ENCODE data around the gene NPY. TPM values are rescaled to one million over a fixed set of nuclear protein-coding genes. Genes with fewer than 3 reads are reported as not detected.

Gene NPY
- total and polyA plus RNA-seq, 3 donors from 2014 or later = 1.6 TPM; not detected in 2

- Histone ChIP-seq H3K36me3 (ENCODE audit: low read depth, missing control alignments) (no peaks in the 10 kb centered on the region), H3K27me3 (no peaks in the 10 kb centered on the region), H3K27ac (no peak overlapping the region), H3K4me3 (no peak overlapping the region), H3K4me1 (no peaks in the 10 kb centered on the region), H3K9me3 (no peaks in the 10 kb centered on the region)
- no peak for DNase-seq
- TF ChIP-seq CTCF (IDR thresholded peaks at IDR 0.05) = no peak
- TF ChIP-seq POLR2A (IDR thresholded peaks at IDR 0.05) = no peak
- 74 to 81% methylated on average over 5 of the region's 5 CpGs for WGBS, 2 donors
- intact Hi-C loops (cut with DNase I; ENCODE audit: low total_unique reads) = no loop called here
These were observed 44.1 kb downstream of the NPY start for GRCh38 chr7:24328050-24328449.

GRCh38 chr7:24328894-24329293 is 44.9 kb downstream of the NPY start:
- H3K27ac ChIP-seq = no peak overlapping the region
- no peaks in the 10 kb centered on the region for H3K4me1 ChIP-seq
- no peaks in the 10 kb centered on the region for H3K9me3 ChIP-seq
- H3K36me3 ChIP-seq (ENCODE audit: low read depth, missing control alignments) = no peaks in the 10 kb centered on the region
- H3K27me3 ChIP-seq = no peaks in the 10 kb centered on the region
- intact Hi-C loops (cut with DNase I; ENCODE audit: low total_unique reads) = no loop called here
- H3K4me3 ChIP-seq = no peak overlapping the region
- DNase-seq = no peak
- no peak for TF ChIP-seq POLR2A (IDR thresholded peaks at IDR 0.05)
- WGBS, 2 donors = 33 to 87% methylated on average over 1 to 2 of the region's 2 CpGs

GRCh38 chr7:24334012-24334411 is 50.0 kb downstream of the NPY start:
- Histone ChIP-seq H3K27me3 (no peaks in the 10 kb centered on the region), H3K36me3 (ENCODE audit: low read depth, missing control alignments) (no peaks in the 10 kb centered on the region), H3K4me3 (no peak overlapping the region), H3K9me3 (no peaks in the 10 kb centered on the region), H3K27ac (no peak overlapping the region), H3K4me1 (no peaks in the 10 kb centered on the region)
- 48 to 61% methylated on average over 2 of the region's 2 CpGs for WGBS, 2 donors
- DNase-seq = no peak
- TF ChIP-seq POLR2A (IDR thresholded peaks at IDR 0.05) = no peak
- TF ChIP-seq CTCF (IDR thresholded peaks at IDR 0.05) = no peak
- intact Hi-C loops (cut with DNase I; ENCODE audit: low total_unique reads) = no loop called here

- H3K4me3 ChIP-seq = no peak overlapping the region
- TF ChIP-seq CTCF (IDR thresholded peaks at IDR 0.05) (no peak), POLR2A (IDR thresholded peaks at IDR 0.05) (no peak)
- H3K27me3 ChIP-seq = no peaks in the 10 kb centered on the region
- H3K9me3 ChIP-seq = no peaks in the 10 kb centered on the region
- no peaks in the 10 kb centered on the region for H3K4me1 ChIP-seq
- H3K36me3 ChIP-seq (ENCODE audit: low read depth, missing control alignments) = no peaks in the 10 kb centered on the region
- H3K27ac ChIP-seq = no peak overlapping the region
- intact Hi-C loops (cut with DNase I; ENCODE audit: low total_unique reads) = no loop called here
- whole genome bisulfite sequencing, 2 donors = 91 to 93% methylated on average over 3 of the region's 3 CpGs
- DNase-seq = no peak
These were observed 50.6 kb downstream of the NPY start for GRCh38 chr7:24334627-24335026.

- WGBS, 2 donors = 54 to 59% methylated on average over 8 of the region's 8 CpGs
- Histone ChIP-seq H3K4me1 (no peaks in the 10 kb centered on the region), H3K36me3 (ENCODE audit: low read depth, missing control alignments) (no peaks in the 10 kb centered on the region), H3K4me3 (no peak overlapping the region), H3K9me3 (no peaks in the 10 kb centered on the region), H3K27ac (no peak overlapping the region), H3K27me3 (no peaks in the 10 kb centered on the region)
- no peak for DNase-seq
- intact Hi-C loops (cut with DNase I; ENCODE audit: low total_unique reads) = no loop called here
- TF ChIP-seq CTCF (IDR thresholded peaks at IDR 0.05) = no peak
- TF ChIP-seq POLR2A (IDR thresholded peaks at IDR 0.05) = no peak
These were observed 52.5 kb downstream of the NPY start for GRCh38 chr7:24336461-24336860.
